Urinary bladder (tissue), 4 donors: ENCODE data around the gene ANKS1A. TPM values are rescaled to one million over a fixed set of nuclear protein-coding genes. Genes with fewer than 3 reads are reported as not detected.
A peak's percentile ranks its signal among the peaks of the same experiment; 100 is the strongest.

ENCODE experiments used
- DNase-seq: peaks from one replicate; pipeline ENCODE4 v3.0.0-alpha.2; 2015; ENCODE audit errors: extremely low spot score
- H3K27ac ChIP-seq: one replicate; pipeline ENCODE4 v1.5.1; 2013; ENCODE audit warnings: low read depth, mild to moderate bottlenecking, moderate library complexity
- H3K36me3 ChIP-seq: one replicate; pipeline ENCODE4 v1.6.1; 2013; ENCODE audit warnings: mild to moderate bottlenecking, moderate library complexity; ENCODE audit not compliant: insufficient read depth
- H3K4me1 ChIP-seq: one replicate; pipeline ENCODE4 v1.6.1; 2013; ENCODE audit warnings: mild to moderate bottlenecking, moderate library complexity; ENCODE audit not compliant: insufficient read depth
- H3K4me3 ChIP-seq: one replicate; pipeline ENCODE4 v1.5.1; 2013; ENCODE audit warnings: low read depth, low read length
- WGBS: extraction: QIAGEN DNeasy Blood & Tissue Kit; methylation state at CpG from one replicate; pipeline ENCODE4 v1.1.7; 2013; 5-methylcytosine and 5-hydroxymethylcytosine counted together
- polyA plus RNA-seq: library from polyadenylated mRNA; stranded (reverse); fragments of 200-250 nt; gene quantifications from one replicate; pipeline ENCODE4 v1.2.3, GENCODE V29; 2013
- total RNA-seq: library from RNA; depleted of rRNA; stranded (reverse); fragments of >200 nt; gene quantifications from one replicate; pipeline ENCODE4 v1.2.3, GENCODE V29; 2014
- donor health status: healthy with polysubstance abuse.
- donor health status: healthy.

ANKS1A gene
- total and polyA plus RNA-seq, 2 donors = 21.9 to 38.0 TPM

DNA sequence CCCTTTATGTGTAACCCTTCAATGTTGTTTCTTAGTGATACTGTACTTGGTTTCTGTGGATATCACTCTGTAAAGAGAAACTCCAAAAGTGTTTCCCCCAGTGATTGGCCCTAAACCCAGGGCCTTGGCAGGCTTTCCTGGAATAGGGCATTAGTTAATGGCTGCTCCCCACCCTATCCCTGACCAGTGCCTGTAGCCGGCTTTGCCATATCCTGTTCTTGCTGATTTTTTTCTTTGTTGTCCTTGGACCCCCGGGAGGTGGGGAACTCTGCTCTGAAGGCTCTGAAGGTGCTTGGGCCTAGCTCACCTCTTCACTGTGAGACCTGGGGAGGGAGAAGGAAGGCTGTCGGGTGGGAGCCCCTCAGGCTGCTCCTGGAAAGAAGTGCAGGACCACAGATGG, 131.9 kb downstream of the ANKS1A start:
- no peaks in the 10 kb centered on the region for H3K36me3 ChIP-seq
- peaks cover 1% of the 10 kb centered on the region for H3K4me1 ChIP-seq
- H3K4me3 ChIP-seq = no peak overlapping the region
- no peak overlapping the region for H3K27ac ChIP-seq
- DNase-seq = no peak
- WGBS = 37% methylated on average over 3 of the region's 3 CpGs

DNA sequence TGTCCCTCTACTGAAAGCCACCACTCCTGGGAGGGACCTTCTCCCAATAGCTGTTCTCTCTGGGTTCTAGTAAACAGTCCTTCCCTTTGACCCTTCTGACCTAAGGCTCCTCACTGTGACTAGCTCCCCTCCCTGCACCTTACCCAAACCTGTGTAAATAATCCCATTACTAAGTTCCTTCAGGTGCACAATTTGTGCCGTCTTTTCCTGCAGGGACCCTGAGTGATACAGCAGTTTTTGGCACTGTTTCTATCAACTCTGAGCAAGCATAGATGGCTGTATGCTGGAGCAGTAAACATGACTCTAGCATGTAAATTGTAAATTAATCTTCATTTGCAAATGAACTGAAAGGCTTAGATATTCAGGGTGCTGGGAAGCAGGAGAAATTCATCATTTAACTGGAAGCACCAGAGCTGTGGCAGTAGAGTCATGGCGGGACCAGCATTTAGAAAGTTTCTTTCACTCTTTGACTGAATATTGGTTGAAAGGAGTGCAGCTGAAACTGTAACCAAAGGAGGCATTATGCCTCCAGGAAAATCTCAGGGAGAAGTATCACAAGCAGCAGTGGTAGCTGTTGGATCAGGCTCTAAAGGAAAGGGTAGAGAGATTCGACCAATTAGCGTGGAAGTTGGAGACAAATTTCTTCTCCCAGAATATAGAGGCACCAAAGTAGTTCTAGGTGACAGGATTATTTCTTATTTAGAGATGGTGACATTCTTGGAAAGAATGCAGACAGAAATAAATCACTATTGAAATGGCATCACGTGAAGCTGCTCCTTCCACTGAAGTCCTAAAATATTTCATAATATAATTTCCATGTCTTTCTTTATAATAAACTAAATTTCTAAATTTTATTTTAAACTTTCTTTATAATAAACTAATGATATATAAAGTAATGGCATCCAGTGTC, 134.3 kb downstream of the ANKS1A start:
- 63% methylated on average over 5 of the region's 5 CpGs for WGBS
- Histone ChIP-seq H3K27ac (no peak overlapping the region), H3K4me1 (peaks cover 5% of the 10 kb centered on the region), H3K36me3 (no peaks in the 10 kb centered on the region), H3K4me3 (no peak overlapping the region)
- no peak for DNase-seq

DNA sequence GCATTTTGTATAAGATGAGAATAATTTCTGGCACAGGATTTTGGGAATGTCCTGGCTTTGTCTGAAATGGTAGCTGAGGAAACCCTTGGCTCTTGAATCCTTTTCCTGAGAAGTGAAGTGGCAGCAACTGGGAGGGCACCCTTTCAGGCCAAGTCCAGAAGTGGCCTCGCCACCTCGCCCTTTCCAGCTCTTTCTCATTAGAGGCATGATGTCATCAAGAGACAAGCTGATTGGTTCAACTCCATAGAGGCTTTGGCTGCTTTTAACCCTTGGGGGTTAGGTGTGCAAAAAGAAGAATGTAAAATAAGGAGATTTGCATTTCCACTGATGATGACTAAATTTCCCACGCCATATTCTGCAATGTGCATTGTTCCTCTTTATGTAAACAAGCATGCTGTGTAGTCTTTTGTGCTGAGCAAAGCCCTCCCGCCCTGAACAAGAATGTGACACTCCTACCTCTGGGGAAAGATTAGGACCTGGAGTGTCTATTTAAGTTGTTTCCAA, 135.5 kb downstream of the ANKS1A start:
- no peak for DNase-seq
- H3K4me1 ChIP-seq = peaks cover 3% of the 10 kb centered on the region
- no peaks in the 10 kb centered on the region for H3K36me3 ChIP-seq
- H3K4me3 ChIP-seq = no peak overlapping the region
- no peak overlapping the region for H3K27ac ChIP-seq
- WGBS = 27% methylated on average over 4 of the region's 4 CpGs

DNA sequence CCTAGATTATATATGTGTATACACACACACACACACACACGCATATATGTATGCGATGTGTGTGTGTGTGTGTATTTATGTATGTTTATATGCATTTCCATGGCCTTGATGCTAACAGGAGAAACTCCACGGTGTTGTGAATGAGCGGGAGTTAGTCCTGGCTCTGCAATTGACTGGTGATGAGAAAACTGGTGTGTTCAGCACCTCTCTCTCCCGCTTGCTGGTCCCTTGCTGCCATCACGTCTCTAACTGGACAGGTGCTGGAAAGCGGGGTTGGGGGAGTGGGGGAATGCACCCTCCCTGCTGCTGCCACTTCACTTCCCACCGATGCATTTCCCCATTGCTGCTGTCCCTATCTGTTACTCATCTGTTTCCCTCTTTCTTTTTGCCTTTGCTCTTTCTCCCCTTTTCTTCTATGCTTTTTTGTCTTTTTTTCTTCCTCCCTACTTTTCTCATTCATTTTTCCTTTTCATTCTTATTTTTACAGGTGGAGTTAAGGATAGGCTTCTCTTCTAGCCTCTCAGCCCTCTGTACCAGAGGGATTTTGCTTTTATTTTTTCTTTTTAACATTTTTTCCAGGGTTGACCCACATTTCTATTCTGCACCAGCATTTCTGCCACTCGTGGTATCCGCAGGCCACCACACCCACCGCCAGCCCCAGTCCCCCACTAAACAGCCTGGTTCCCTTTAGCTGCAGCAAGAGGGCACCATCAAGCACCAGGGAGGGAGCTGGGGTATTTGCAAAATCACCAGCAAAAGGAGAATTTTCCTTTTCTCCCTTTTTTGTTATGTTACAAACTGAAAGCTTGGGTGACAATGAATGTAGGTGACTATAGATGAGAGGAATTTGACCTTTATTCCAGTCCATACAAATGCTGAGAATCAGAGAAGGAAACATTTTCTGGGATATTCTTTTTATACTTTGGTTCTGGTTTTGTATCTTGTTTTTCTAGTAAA, 136.5 kb downstream of the ANKS1A start:
- peaks cover 3% of the 10 kb centered on the region for H3K4me1 ChIP-seq

DNA sequence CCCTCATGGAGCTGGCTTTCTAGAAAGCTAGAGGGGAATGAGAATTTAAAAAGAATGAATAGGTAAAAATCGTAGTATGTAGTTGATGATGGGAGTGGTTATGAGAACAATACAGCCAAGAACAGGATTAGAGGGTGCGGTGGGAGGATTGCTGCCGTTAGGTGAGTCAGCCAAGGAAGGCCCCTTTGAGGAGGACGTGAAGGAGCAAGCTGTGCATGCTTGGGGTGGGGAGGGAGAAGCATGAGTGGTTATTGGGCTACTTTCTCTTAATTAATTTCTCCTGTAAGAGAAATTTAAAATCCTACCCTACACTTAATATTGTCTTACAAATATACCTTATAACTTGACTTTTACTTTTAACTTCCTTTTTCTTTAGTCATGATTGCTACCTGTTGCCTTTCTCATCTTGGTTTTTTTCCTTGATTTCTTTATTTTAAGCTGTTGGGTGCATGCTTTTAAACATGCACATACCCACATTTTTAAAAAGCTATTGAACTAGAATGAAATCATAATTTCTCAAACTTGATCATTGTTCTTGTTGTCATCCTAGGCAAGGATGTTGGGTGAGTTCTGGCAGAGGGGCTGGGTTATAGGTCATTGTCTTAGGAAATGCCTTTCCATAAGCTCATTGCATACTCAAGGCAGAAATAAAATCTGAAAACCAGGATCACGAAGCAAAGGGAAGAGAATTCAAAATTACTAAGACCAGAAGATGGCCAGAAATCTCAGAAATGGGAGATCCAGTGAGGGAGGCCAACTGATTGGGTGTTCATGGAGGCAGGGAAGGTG, 137.6 kb downstream of the ANKS1A start:
- Histone ChIP-seq H3K36me3 (no peaks in the 10 kb centered on the region), H3K4me1 (peaks cover 3% of the 10 kb centered on the region), H3K27ac (no peak overlapping the region), H3K4me3 (no peak overlapping the region)
- WGBS = 47% methylated on average over 5 of the region's 5 CpGs
- DNase-seq = no peak

More for the DNA sequence above, 136.5 kb downstream of the ANKS1A start:
- H3K36me3 ChIP-seq = no peaks in the 10 kb centered on the region
- WGBS = 67% methylated on average over 11 of the region's 11 CpGs
- peak overlapping the region; percentile 59 for H3K27ac ChIP-seq
- DNase-seq = no peak
- no peak overlapping the region for H3K4me3 ChIP-seq

DNA sequence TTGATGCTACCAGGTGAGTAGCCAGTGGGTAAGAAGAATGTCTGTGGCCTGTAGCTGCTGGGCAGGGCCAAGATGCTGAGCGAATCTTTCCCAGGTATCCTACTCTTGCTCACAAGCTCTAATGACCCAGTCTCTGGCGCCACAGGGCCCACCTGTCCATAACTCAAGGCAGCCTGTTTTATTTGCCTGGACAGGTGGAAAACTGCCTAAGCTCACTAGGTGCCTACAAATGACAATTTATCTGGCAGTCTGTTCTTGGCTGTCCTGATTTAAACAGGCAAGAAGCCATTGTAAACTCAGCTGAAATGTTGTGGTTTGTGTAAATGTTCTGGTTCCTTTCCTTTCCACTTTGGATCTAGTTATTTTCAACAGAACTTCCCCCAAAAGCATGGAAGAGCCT, 138.8 kb downstream of the ANKS1A start:
- Histone ChIP-seq H3K4me1 (peaks cover 3% of the 10 kb centered on the region), H3K4me3 (no peak overlapping the region), H3K36me3 (no peaks in the 10 kb centered on the region), H3K27ac (no peak overlapping the region)
- no peak for DNase-seq
- WGBS = 91% methylated on average over 2 of the region's 2 CpGs

DNA sequence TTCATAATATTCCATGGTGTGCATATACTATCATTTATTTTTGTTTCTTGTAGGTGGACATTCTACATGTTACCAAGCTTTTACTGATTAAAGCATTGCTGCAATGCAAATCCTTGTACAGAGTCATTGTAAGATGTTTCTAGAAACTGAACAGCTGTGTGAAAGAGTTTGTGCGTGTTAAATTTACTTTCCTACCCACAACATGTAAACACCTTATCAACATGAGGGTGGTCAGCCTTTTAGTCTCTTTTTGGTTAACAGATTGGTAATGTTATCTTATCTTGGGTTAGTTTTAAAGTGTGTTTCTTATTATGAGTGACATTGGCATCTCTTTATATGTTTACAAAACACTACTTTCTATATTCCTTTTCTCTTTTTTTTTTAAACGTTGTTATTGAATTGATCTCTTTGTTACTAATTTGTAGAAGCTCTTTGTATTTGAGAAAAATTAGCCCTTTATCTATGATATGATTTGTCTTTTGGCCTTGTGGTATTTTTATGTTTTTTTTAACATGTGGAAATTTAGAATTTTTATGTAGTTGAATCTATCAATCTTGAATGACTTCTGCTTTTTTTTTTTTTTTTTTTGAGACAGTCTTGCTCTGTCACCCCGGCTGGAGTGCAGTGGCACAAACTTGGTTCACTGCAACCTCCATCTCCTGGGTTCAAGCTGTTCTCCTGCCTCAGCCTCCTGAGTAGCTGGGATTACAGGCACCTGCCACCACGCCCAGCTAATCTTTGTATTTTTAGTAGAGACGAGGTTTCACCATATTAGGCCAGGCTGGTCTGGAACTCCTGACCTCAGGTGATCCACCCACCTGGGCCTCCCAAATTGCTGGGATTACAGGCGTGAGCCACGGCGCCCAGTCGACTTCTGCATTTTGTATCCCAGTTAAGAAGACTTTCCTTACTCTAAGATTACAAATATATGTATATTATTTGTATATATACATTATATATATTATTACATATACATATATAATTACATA, 140.0 kb downstream of the ANKS1A start:
- peaks cover 3% of the 10 kb centered on the region for H3K4me1 ChIP-seq
- no peaks in the 10 kb centered on the region for H3K36me3 ChIP-seq
- no peak for DNase-seq
- WGBS = 80% methylated on average over 9 of the region's 9 CpGs
- no peak overlapping the region for H3K27ac ChIP-seq
- H3K4me3 ChIP-seq = no peak overlapping the region

DNA sequence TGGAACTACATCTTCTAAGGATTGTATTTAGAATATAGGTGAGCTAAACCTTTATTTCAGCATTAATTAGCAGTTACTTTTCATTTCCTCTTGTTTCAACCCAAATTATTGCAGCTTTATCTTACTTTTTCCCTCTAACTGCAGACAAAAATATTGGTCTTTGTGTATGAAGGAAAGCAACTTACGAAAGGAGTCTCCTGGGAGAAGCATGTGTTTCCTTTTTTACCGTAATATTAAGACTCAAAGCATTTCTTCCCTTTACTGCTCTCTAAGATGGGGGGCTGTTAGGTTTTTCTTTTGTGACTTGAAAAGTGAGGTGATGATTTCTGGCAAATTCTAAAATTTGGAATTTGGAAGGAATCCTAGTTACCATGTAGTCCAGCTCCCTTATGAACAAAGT, 141.0 kb downstream of the ANKS1A start:
- WGBS = 82% methylated on average over 2 of the region's 2 CpGs
- no peak for DNase-seq
- Histone ChIP-seq H3K4me1 (peaks cover 3% of the 10 kb centered on the region), H3K27ac (no peak overlapping the region), H3K4me3 (no peak overlapping the region), H3K36me3 (no peaks in the 10 kb centered on the region)

DNA sequence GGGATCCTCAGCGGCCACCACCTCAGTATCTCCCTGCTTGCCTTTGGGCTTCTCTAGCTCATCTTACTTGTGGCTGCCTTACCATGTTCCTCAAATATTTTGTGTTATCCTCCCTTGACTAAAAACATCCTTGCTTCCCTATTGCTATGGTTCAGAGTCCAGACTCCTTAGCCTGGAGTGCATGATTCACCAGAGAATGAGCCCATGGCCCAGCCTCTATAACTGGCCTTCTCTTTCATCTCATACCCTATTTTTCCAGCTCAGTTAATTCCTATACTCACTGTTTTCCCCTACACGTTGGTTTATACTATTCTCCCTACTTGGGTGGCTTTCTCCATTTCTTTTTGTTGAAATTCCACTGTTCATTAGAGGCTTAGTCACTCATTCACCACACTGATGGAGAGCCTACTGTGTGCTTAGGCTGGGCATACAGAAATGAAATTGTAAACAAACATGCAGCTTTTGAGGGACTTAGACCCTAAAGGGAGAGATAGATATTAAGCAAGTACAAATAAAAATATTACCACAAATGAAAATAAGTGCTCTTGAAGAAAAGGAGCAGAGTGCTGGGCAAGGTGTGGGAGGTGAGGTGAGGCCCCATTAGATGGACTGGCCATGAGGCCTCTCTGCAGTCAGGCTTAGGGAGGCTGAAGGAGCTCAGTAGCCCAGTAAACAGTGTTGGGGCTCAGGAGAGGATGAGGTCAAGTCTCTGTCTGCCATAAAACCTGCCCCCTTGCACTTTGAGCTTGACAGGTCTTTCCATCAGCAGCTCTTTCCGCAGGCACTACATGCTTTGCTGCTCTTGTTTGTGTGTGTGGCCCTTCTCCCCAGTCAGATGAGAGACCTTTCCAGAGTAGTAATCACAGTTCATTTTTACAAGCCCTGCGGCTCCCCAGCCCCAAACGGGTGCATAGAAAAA, 142.8 kb downstream of the ANKS1A start:
- WGBS = 71% methylated on average over 5 of the region's 5 CpGs
- H3K4me1 ChIP-seq = peaks cover 3% of the 10 kb centered on the region

DNA sequence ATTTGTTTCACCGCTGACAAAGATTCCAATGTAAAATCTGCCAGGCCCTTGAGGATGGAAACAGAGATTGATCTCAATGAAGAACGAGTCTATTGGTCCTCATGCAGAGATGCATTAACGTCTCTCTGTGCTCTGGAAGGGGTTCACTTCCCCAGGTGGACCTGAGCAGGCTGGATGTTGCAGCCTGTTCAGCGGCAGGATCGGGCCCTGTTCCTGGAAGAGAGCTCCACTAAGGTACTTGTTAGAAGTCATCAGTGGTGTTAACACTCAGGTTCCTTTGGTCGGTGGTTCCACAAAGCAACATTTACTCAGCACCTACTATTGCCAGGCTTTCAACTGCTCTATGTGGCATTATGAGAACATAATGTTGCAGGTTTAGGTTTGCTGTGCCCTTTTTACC, 144.6 kb downstream of the ANKS1A start:
- H3K36me3 ChIP-seq = no peaks in the 10 kb centered on the region
- H3K27ac ChIP-seq = no peak overlapping the region
- H3K4me1 ChIP-seq = no peaks in the 10 kb centered on the region
- no peak overlapping the region for H3K4me3 ChIP-seq
- 78% methylated on average over 6 of the region's 6 CpGs for WGBS
- DNase-seq = no peak

More for the DNA sequence above, 142.8 kb downstream of the ANKS1A start:
- Histone ChIP-seq H3K27ac (no peak overlapping the region), H3K4me3 (no peak overlapping the region), H3K36me3 (no peaks in the 10 kb centered on the region)
- DNase-seq = no peak

DNA sequence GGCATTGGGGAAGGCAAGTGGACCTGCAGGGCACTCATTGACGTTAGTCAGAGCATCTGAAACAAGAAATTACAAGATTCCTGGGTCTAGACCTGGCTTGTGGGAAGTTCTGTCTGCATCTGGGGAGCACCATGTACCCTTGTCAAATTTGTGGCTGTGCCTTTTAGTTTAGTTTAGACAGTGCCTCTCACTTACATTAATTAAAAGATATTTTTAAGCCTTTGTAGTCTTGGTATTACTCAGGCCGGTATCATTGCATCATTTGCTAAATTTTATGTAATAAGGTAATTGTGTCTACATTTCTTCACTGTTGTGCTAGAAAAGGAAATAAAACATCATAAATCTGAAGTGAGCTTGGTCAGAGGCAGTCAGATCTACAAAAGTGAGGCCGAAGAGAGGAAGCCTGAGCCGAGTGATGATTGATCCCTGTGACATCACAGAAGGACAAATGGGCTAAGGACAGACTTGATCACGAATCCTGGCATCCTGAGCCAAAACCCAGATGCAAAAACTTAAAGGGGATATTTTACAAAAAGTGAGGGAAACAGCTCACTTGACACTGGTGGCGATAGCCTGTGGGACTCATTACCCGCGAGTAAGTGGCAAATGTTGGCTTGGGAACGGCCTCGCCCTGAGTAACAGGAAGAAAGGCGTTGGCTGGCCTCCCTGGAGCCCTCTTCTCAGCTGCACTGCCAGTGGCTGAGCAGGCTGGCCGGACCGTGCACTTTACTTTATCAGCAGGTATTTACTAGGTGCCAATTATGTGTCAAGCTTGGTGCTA, 145.5 kb downstream of the ANKS1A start:
- WGBS = 50% methylated on average over 13 of the region's 13 CpGs
- DNase-seq = no peak

More for the DNA sequence above, 145.5 kb downstream of the ANKS1A start:
- no peak overlapping the region for H3K4me3 ChIP-seq
- H3K36me3 ChIP-seq = no peaks in the 10 kb centered on the region
- no peaks in the 10 kb centered on the region for H3K4me1 ChIP-seq
- H3K27ac ChIP-seq = no peak overlapping the region
